ENCODE data around the gene LMX1B. TPM values are rescaled to one million over a fixed set of nuclear protein-coding genes. Genes with fewer than 3 reads are reported as not detected.

LMX1B gene
- total and polyA plus RNA-seq, 7 donors, result 0.12 to 1.4 (median 0.16) TPM; not detected in 2

DNA sequence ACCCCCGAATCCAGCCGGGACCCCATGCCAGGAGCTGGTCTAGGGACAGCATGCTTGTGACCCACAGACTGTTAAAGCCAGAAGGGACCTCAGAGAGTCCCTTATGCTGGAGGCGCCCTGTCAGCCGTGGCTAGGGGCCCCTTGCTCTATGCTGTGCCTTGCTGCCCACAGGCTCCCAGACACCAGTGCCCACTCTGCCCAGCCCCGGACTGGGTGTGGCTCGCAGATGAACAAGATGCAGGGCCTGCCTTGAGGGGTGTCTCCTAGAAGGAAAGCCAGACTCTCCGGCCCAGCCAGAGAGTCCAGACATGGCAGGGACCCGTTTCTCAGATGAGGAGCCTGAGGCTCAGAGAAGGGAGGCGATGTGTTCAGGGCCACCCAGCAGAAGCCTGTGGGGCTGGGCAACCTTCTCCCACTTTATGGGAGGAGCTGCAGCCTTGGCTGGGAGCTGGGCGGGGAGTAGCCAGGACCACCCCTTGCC, 85.7 kb downstream of the LMX1B start:
- intact Hi-C loops (cut with DNase I), result no loop called here
- Histone ChIP-seq H3K36me3 (no peaks in the 10 kb centered on the region), H3K27me3 (peaks cover 5 to 49% (median 24%) of the 10 kb centered on the region in 3 donors), H3K9me3 (no peaks in the 10 kb centered on the region), H3K4me1 (peaks cover 0 to 3% (median 1%) of the 10 kb centered on the region in 4 donors), H3K27ac (no peak overlapping the region), H3K4me3 (no peak overlapping the region)
- TF ChIP-seq POLR2A (IDR thresholded peaks at IDR 0.05), result no peak
- no peak for TF ChIP-seq POLR2AphosphoS5 (IDR thresholded peaks at IDR 0.05)
- TF ChIP-seq EP300 (IDR thresholded peaks at IDR 0.05), result no peak
- TF ChIP-seq, protein P1, sequence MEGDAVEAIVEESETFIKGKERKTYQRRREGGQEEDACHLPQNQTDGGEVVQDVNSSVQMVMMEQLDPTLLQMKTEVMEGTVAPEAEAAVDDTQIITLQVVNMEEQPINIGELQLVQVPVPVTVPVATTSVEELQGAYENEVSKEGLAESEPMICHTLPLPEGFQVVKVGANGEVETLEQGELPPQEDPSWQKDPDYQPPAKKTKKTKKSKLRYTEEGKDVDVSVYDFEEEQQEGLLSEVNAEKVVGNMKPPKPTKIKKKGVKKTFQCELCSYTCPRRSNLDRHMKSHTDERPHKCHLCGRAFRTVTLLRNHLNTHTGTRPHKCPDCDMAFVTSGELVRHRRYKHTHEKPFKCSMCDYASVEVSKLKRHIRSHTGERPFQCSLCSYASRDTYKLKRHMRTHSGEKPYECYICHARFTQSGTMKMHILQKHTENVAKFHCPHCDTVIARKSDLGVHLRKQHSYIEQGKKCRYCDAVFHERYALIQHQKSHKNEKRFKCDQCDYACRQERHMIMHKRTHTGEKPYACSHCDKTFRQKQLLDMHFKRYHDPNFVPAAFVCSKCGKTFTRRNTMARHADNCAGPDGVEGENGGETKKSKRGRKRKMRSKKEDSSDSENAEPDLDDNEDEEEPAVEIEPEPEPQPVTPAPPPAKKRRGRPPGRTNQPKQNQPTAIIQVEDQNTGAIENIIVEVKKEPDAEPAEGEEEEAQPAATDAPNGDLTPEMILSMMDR (IDR thresholded peaks at IDR 0.05), result no peak
- peak; percentile 52 for DNase-seq
- 62 to 84% methylated on average over 10 of the region's 10 CpGs for WGBS, 2 donors

DNA sequence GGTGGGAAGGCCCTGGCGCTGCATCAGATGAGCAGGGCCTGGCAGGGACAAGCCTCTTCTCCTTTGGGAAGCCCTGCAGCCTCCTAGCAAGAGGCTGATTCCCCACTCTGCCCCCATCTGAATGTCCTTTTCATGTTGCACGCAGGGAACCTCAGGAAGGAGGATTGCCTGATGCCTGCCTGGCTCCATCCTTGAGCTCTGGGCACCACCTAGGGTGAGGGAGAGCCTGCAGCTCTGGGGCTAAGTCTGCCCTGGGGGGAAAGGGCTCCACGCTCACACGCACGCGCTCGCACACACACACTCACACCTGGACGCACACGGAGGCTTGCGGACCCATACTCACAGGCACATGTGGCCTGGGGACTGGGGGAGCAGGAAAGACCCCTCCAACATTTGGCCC, 86.6 kb downstream of the LMX1B start:
- Histone ChIP-seq H3K9me3 (no peaks in the 10 kb centered on the region), H3K27me3 (peaks cover 5 to 54% (median 26%) of the 10 kb centered on the region in 3 donors), H3K4me1 (peaks cover 0 to 11% (median 9%) of the 10 kb centered on the region in 4 donors), H3K36me3 (no peaks in the 10 kb centered on the region), H3K4me3 (no peak overlapping the region), H3K27ac (no peak overlapping the region)
- DNase-seq, result peak; percentile 49
- TF ChIP-seq POLR2AphosphoS5 (IDR thresholded peaks at IDR 0.05), result no peak
- TF ChIP-seq, protein P1 (IDR thresholded peaks at IDR 0.05), result no peak
- no peak for TF ChIP-seq EP300 (IDR thresholded peaks at IDR 0.05)
- TF ChIP-seq POLR2A (IDR thresholded peaks at IDR 0.05), result no peak
- intact Hi-C loops (cut with DNase I), result no loop called here
- 85 to 89% methylated on average over 10 of the region's 10 CpGs for WGBS, 2 donors

DNA sequence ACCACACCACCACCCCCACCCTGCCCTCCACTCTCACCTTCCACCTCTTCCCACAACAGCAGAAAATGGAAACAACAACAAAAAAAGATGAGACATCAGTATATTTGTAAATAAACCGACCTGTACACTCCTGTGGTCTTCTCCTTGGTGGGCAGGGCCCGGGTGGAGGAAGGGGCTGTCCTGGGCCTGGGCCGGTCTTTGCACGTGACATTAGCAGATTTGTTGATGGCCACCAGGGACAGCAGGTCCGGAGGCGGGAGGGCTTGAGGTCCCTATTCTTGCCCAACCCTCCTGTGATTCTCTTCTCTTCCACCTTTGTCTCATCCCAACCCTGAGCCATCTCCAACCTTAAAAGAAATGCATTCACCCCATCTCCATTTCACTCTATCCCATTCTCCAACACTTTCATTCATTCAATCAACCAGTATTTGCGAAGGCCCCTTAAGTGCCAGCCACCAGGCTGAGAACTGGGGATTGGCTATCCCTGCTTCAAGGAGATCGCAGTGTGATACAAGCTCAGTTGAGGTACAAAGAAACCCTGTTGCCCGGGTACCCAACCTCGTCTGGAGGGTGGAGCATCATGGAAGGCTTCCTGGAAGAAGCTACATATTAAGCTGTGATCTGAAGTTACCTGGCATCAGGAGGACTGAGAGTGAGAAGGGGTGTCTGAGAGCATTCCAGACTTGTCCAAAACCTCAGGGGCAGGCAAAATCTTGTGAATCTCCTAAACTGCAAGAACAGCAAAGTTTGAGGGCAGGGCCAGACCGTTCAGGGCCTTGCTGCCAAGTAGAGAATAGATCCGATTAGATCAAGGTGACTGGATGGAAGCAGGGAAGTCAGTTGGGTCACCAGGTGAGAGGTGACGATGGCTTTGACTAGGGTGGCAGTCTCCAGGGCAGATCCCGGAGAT, 87.4 kb downstream of the LMX1B start:
- no peak overlapping the region for H3K27ac ChIP-seq
- H3K4me3 ChIP-seq, result no peak overlapping the region
- no peaks in the 10 kb centered on the region for H3K36me3 ChIP-seq
- DNase-seq, result peak; percentile 24
- WGBS, 2 donors, result 53 to 64% methylated on average over 14 of the region's 14 CpGs
- H3K27me3 ChIP-seq, result peaks cover 5 to 63% (median 34%) of the 10 kb centered on the region in 3 donors
- intact Hi-C loops (cut with DNase I), result no loop called here
- TF ChIP-seq EP300 (IDR thresholded peaks at IDR 0.05) (no peak), POLR2AphosphoS5 (IDR thresholded peaks at IDR 0.05) (no peak), POLR2A (IDR thresholded peaks at IDR 0.05) (no peak)
- TF ChIP-seq, protein P1 (IDR thresholded peaks at IDR 0.05), result no peak
- no peaks in the 10 kb centered on the region for H3K9me3 ChIP-seq
- peaks cover 0 to 18% (median 16%) of the 10 kb centered on the region in 4 donors for H3K4me1 ChIP-seq

DNA sequence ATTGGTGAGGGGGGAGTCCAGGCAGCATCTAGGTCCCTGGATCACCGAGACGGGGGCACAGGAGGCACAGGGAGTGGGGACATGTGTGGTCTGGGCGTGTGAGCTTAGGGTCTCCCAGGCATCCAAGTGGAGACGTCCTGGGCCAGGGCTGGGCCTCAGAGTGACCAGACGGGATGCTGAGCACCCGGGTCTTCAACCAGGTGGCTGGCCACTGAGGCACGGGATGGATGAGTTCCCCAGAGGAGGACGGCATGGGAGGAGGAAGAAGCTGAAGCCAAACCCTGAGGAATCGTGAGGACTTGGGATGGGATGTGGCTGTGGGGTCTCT, 88.0 kb downstream of the LMX1B start:
- Histone ChIP-seq H3K4me3 (no peak overlapping the region), H3K36me3 (no peaks in the 10 kb centered on the region), H3K9me3 (no peaks in the 10 kb centered on the region), H3K4me1 (peaks cover 0 to 18% (median 16%) of the 10 kb centered on the region in 4 donors), H3K27ac (no peak overlapping the region), H3K27me3 (peaks cover 5 to 67% (median 34%) of the 10 kb centered on the region in 3 donors)
- WGBS, 2 donors, result 76 to 87% methylated on average over 9 of the region's 9 CpGs
- intact Hi-C loops (cut with DNase I), result no loop called here
- DNase-seq, result peak; percentile 55
- TF ChIP-seq, protein P1 (IDR thresholded peaks at IDR 0.05), result no peak
- TF ChIP-seq POLR2AphosphoS5 (IDR thresholded peaks at IDR 0.05), result no peak
- no peak for TF ChIP-seq POLR2A (IDR thresholded peaks at IDR 0.05)
- no peak for TF ChIP-seq EP300 (IDR thresholded peaks at IDR 0.05)

Measured in sigmoid colon (tissue), 7 donors.